Lower leg skin (tissue), 4 donors: ENCODE data around the gene TERT. TPM values are rescaled to one million over a fixed set of nuclear protein-coding genes. Genes with fewer than 3 reads are reported as not detected.

Source experiments
- DNase-seq, 2 donors: peaks; one replicate each; pipeline ENCODE4 v3.0.0-alpha.2; 2019; ENCODE audit warnings: low spot score in 2 of 2
- H3K4me3 ChIP-seq: fragments of 200-600 bp; sonication (generic); 2 replicates; pipeline ENCODE4 v1.5.1; 2017; ENCODE audit warnings: mild to moderate bottlenecking, low read depth; ENCODE audit not compliant: poor library complexity, severe bottlenecking
- CTCF ChIP-seq, 3 donors: fragments of 450-650 bp; IDR thresholded peaks; one replicate each; pipeline ENCODE4 v1.5.1; 2016; ENCODE audit warnings: antibody characterized with exemption in 3 of 3, mild to moderate bottlenecking in 3 of 3, moderate library complexity in 2 of 3
- POLR2A ChIP-seq, 2 donors: fragments of 450-650 bp; IDR thresholded peaks; one replicate each; pipeline ENCODE4 v1.6.1; 2016 to 2017; ENCODE audit warnings: antibody characterized with exemption in 2 of 2, mild to moderate bottlenecking in 1 of 2, moderate library complexity in 1 of 2
- WGBS, 2 donors: methylation state at CpG; one replicate each; pipeline ENCODE4 v1.1.5; 2018; 5-methylcytosine and 5-hydroxymethylcytosine counted together
- intact Hi-C: fragments of 100-400 bp; cut with DNase I; formaldehyde crosslinking; loops from one replicate; pipeline ENCODE4 v1.15.0; 2023; ENCODE audit warnings: low total_unique reads
- total RNA-seq, 4 donors: library from RNA; depleted of rRNA; stranded (reverse); fragments of >200 nt; gene quantifications; one replicate each; pipeline ENCODE4 v1.1.0, GENCODE V29; 2016

Gene TERT
- total RNA-seq, 4 donors from 2014 or later = 0.13 to 0.38 TPM; not detected in 2

- intact Hi-C loops = no loop called here
- no peak for DNase-seq
- TF ChIP-seq POLR2A (IDR thresholded peaks at IDR 0.05) = no peak
- TF ChIP-seq CTCF (IDR thresholded peaks at IDR 0.05) = no peak
- WGBS, 2 donors = 91% methylated on average over 23 of the region's 23 CpGs
- no peak overlapping the region for H3K4me3 ChIP-seq
These were observed 79.4 kb downstream of the TERT start for GRCh38 chr5:1215320-1216096.

- DNase-seq = no peak
- WGBS, 2 donors = 31 to 50% methylated on average over 2 of the region's 2 CpGs
- TF ChIP-seq CTCF (IDR thresholded peaks at IDR 0.05) = no peak
- no peak for TF ChIP-seq POLR2A (IDR thresholded peaks at IDR 0.05)
- no peak overlapping the region for H3K4me3 ChIP-seq
- intact Hi-C loops = no loop called here
These were observed 80.0 kb downstream of the TERT start for GRCh38 chr5:1214936-1215220.

DNA sequence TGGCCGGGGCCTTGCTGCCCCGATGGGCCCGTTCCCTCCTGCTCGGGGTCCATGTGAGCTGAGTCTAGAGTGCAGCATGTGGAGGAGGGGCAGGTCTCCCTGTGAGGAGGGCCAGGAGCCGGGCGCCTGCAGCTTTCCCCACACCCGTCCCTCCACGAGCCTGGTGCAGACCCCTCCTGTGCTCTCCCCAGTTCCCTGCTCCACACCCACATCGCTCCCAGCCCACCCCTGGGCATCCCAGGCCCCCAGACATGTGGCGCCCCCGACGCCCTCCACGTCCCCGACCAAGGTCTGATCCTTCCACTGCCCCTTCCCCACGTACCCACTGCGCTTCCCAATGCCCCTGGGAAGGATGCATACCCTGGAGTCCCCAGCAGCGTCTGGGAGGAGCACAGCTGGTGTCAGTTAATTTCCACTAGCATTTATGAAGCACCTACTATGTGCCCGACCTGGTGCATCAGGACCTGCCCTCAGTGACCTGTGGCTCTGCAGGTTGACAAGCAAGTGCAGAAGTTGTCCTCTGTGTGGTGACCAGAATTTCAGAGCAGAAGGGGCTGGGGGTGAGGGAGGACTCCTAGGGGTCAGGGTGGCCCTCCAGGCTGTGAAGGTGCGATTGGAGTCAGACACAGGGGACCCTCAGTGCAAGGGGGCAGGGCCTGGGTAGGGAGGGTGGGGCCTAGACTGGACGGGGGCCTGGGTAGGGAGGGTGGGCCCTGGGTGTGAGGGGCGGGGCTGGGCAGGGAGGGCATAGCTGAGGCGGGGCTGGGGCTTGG, 80.5 kb downstream of the TERT start:
- WGBS, 2 donors = 64 to 71% methylated on average over 21 to 22 of the region's 22 CpGs
- TF ChIP-seq POLR2A (IDR thresholded peaks at IDR 0.05) (no peak), CTCF (IDR thresholded peaks at IDR 0.05) (no peak)
- intact Hi-C loops = no loop called here
- DNase-seq = no peak
- no peak overlapping the region for H3K4me3 ChIP-seq

DNA sequence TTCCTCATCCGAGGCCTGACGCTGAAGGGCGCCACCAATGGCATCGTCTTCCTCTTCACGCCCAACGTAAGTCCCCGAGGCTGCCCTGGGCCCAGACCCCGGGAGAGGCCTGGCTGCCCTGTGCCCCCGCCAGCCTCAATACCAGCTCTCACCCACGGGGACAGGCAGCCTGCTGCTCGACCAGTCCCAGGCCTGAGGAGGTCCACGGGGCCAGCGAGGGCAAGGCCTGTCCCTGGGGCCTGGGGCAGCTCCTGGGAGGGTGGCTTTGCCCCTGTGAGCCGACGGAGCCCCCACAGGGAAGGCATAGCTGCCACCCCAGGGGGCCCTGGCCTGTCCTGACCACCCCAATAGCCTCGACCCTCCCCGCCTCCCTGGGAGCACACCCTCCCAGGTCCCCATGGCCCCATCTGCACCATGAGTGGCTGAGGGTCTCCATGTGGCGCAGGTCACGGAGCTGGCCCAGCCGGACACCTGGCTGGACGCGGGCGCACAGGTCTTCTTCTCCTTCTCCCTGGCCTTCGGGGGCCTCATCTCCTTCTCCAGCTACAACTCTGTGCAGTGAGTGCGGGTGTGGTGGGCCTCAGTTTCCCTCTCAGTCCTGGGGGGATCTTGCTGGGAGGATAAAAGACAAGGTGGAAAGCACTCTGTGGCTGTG, 81.2 kb downstream of the TERT start:
- TF ChIP-seq CTCF (IDR thresholded peaks at IDR 0.05) (no peak), POLR2A (IDR thresholded peaks at IDR 0.05) (no peak)
- intact Hi-C loops = no loop called here
- no peak overlapping the region for H3K4me3 ChIP-seq
- WGBS, 2 donors = 89 to 90% methylated on average over 17 to 24 of the region's 25 CpGs
- no peak for DNase-seq

DNA sequence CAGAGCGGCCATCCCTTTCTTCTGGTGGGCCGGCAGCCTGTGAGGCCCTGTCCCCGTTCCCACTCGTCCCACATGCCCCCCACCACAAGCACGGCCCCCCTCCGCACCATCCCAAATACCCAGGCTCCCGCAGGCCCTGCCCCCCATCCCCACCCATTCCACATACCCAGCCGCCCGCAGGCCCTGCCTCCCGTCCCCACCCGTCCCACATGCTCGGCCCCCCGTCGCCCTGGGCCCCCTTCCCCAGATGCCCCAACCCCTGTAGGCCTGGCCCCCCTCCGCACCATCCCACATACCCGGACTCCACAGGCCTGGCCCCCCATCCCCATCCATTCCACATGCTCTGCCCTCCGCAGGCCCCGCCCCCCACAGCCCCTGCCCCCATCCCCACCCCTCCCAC, 82.0 kb downstream of the TERT start:
- TF ChIP-seq CTCF (IDR thresholded peaks at IDR 0.05) = no peak
- no peak for TF ChIP-seq POLR2A (IDR thresholded peaks at IDR 0.05)
- DNase-seq = no peak
- H3K4me3 ChIP-seq = no peak overlapping the region
- WGBS, 2 donors = 86 to 88% methylated on average over 16 to 17 of the region's 18 CpGs
- intact Hi-C loops = no loop called here
